Endothelial cell (in vitro differentiated cells): Measurements from ENCODE around the gene TDRD1. TPM values are rescaled to one million over a fixed set of nuclear protein-coding genes. Genes with fewer than 3 reads are reported as not detected.

Experiments used
- DNase-seq: peaks from one replicate; pipeline ENCODE4 v3.0.0; 2021; ENCODE audit warnings: low spot score
- H3K27ac Mint-ChIP-seq: one replicate; pipeline ENCODE4 v1.8.0; 2021; ENCODE audit warnings: mixed read lengths, inconsistent platforms; ENCODE audit not compliant: unreplicated experiment
- H3K27me3 Mint-ChIP-seq: one replicate; pipeline ENCODE4 v1.8.0; 2021; ENCODE audit warnings: mild to moderate bottlenecking, moderate library complexity, mixed read lengths, inconsistent platforms; ENCODE audit not compliant: unreplicated experiment
- H3K36me3 Mint-ChIP-seq: one replicate; pipeline ENCODE4 v1.8.0; 2021; ENCODE audit warnings: mild to moderate bottlenecking, low read depth, mixed read lengths, inconsistent platforms; ENCODE audit not compliant: unreplicated experiment
- H3K4me1 Mint-ChIP-seq: one replicate; pipeline ENCODE4 v1.8.0; 2021; ENCODE audit warnings: mild to moderate bottlenecking, mixed read lengths, inconsistent platforms; ENCODE audit not compliant: unreplicated experiment
- H3K4me3 Mint-ChIP-seq: one replicate; pipeline ENCODE4 v1.8.0; 2021; ENCODE audit warnings: mild to moderate bottlenecking, mixed read lengths, inconsistent platforms; ENCODE audit not compliant: unreplicated experiment
- H3K9me3 Mint-ChIP-seq: one replicate; pipeline ENCODE4 v1.8.0; 2021; ENCODE audit warnings: mixed read lengths, inconsistent platforms; ENCODE audit not compliant: unreplicated experiment
- CTCF ChIP-seq: fragments of 200-600 bp; sonication (generic); IDR thresholded peaks from one replicate; pipeline ENCODE4 v1.5.0; 2021; ENCODE audit warnings: antibody characterized with exemption; ENCODE audit not compliant: unreplicated experiment
- total RNA-seq: library from RNA; stranded (reverse); fragmentation: NEBNext Ultra II Directional; extraction: Animal tissue kit (Norgen Biotek cat#: 25700); gene quantifications from one replicate; pipeline ENCODE4 v1.2.1, GENCODE V29; 2021; ENCODE audit not compliant: unreplicated experiment

TDRD1 gene
- total RNA-seq, 1 donor from 2014 or later = 0.18 TPM

DNA sequence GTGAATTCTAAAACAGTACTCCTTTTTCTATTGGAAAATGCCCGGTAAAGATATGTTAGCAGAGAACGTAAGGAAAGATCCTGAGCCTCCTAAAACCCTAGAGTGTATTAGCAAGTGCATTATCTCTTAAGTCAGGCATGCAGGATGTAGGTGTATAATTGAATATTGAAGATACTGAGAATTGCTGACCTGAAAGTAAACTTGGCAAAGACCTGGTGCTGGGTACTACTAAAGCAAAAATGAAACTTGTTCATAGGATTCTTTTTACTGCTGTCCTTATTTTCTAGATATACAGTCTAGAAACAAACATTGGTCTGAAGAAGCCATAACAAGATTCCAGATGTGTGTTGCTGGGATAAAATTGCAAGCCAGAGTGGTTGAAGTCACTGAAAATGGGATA is 41.1 kb downstream of the TDRD1 start:
- TF ChIP-seq CTCF = no peak
- Mint-ChIP-seq H3K4me1 (no peaks in the 10 kb centered on the region), H3K27me3 (peaks cover 2% of the 10 kb centered on the region), H3K9me3 (no peaks in the 10 kb centered on the region), H3K36me3 (no peaks in the 10 kb centered on the region), H3K27ac (no peak overlapping the region), H3K4me3 (no peak overlapping the region)
- no peak for DNase-seq

DNA sequence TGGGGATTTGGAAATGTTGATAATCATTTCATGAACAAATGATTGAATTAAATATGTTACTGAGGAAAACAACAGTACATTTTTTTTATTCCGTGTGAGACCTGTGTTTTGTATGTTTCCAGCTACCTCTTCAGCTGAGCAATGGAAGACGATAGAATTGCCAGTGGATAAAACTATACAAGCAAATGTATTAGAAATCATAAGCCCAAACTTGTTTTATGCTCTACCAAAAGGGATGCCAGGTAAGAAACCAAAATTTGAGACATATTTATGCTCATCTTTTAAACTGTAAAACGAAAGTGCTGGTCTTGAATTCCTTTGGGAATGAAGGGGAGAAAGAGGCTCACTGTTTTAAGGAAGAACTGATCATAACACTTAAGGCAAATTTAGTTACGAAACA is 42.1 kb downstream of the TDRD1 start:
- H3K27me3 Mint-ChIP-seq = peaks cover 2% of the 10 kb centered on the region
- TF ChIP-seq CTCF = no peak
- H3K4me1 Mint-ChIP-seq = no peaks in the 10 kb centered on the region
- no peaks in the 10 kb centered on the region for H3K9me3 Mint-ChIP-seq
- no peaks in the 10 kb centered on the region for H3K36me3 Mint-ChIP-seq
- H3K4me3 Mint-ChIP-seq = no peak overlapping the region
- DNase-seq = no peak
- H3K27ac Mint-ChIP-seq = no peak overlapping the region

DNA sequence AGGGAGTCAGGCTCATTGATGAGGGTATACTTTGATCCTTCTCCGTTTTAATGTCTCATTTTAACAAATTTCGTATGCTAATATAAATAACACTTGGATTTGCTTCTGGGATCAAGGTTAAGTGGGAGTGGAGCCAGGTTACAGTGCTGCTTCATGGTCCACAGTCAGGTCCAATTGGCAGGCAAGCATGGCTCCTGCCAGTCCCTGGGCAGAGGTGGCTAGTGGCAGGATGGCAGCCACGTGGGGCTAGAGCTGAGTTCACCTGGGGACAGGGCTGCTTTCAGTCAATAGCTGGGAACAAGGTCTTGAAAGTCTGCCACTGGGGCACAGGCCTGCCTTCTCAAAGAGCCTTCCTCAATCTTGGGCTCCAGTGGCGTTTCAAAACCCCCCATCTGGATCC is 43.9 kb downstream of the TDRD1 start:
- Mint-ChIP-seq H3K27ac (no peak overlapping the region), H3K9me3 (no peaks in the 10 kb centered on the region), H3K4me1 (no peaks in the 10 kb centered on the region), H3K27me3 (peaks cover 2% of the 10 kb centered on the region), H3K36me3 (no peaks in the 10 kb centered on the region), H3K4me3 (no peak overlapping the region)
- TF ChIP-seq CTCF = no peak
- no peak for DNase-seq

DNA sequence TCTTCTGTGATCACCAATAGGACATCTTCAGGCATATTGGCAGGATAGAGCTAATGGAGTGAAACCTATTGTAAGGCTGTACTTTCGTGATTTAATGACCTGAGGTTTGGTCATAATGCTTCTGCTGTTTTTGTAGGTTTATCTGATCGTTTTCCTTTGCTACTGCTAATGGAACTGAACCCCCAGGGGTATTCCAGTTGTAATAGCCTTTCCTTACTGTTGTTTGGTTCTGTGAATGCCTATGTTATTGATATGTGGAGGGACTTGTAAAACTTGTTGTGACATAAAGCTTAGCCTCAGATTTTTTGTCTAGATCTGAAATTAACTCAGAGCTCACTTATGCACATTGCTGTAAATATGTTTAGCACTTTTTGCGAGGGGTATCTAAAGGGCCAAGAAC is 49.0 kb downstream of the TDRD1 start:
- no peak overlapping the region for H3K4me3 Mint-ChIP-seq
- no peak for TF ChIP-seq CTCF
- H3K9me3 Mint-ChIP-seq = no peaks in the 10 kb centered on the region
- no peak for DNase-seq
- H3K4me1 Mint-ChIP-seq = no peaks in the 10 kb centered on the region
- H3K36me3 Mint-ChIP-seq = no peaks in the 10 kb centered on the region
- no peak overlapping the region for H3K27ac Mint-ChIP-seq
- H3K27me3 Mint-ChIP-seq = peaks cover 2% of the 10 kb centered on the region

- Mint-ChIP-seq H3K4me1 (no peaks in the 10 kb centered on the region), H3K27me3 (no peaks in the 10 kb centered on the region), H3K36me3 (no peaks in the 10 kb centered on the region), H3K4me3 (no peak overlapping the region), H3K9me3 (no peaks in the 10 kb centered on the region), H3K27ac (no peak overlapping the region)
- DNase-seq = no peak
- TF ChIP-seq CTCF = no peak
Observed at GRCh38 chr10:114232561-114233176, 53.5 kb downstream of the TDRD1 start.
